HEK293T (cell line): ENCODE data around the gene PARP4.
"Not testable (repeated sequence)": the region's sequence is repeated elsewhere in the genome, so short reads cannot be mapped to it uniquely, and the experiment has no call there.

Experiments
- CTCF ChIA-PET: fragments of 350-600 bp; formaldehyde crosslinking; extraction: SDS; loops from one replicate; lab custom pipeline; 2021; ENCODE audit warnings: antibody characterized with exemption, inconsistent platforms; lab: Yijun Ruan, JAX
- POLR2A ChIA-PET: fragments of 350-600 bp; formaldehyde crosslinking; extraction: SDS; loops from one replicate; lab custom pipeline; 2020; ENCODE audit warnings: antibody characterized with exemption, inconsistent platforms; lab: Yijun Ruan, JAX
- DNase-seq: peaks from one replicate; pipeline ENCODE4 v3.0.0; 2012; ENCODE audit warnings: mixed read lengths; ENCODE audit errors: extremely low spot score
- BHLHE40 ChIP-seq: fragments of 450-650 bp; IDR thresholded peaks from 2 replicates; pipeline ENCODE4 v1.6.1; 2016; ENCODE audit warnings: mild to moderate bottlenecking, moderate library complexity, borderline replicate concordance
- CTBP1 ChIP-seq: fragments of 450-650 bp; IDR thresholded peaks from 2 replicates; pipeline ENCODE4 v1.6.1; 2016; ENCODE audit warnings: borderline replicate concordance
- ELF4 ChIP-seq: fragments of 450-650 bp; IDR thresholded peaks from 2 replicates; pipeline ENCODE4 v1.6.1; 2017; ENCODE audit warnings: antibody characterized with exemption
- FOXA1 ChIP-seq: fragments of 450-650 bp; IDR thresholded peaks from 2 replicates; pipeline ENCODE4 v1.6.1; 2016; ENCODE audit warnings: mild to moderate bottlenecking
- FOXK2 ChIP-seq: fragments of 450-650 bp; IDR thresholded peaks from 2 replicates; pipeline ENCODE4 v1.6.1; 2016; ENCODE audit warnings: mild to moderate bottlenecking
- FOXM1 ChIP-seq: fragments of 450-650 bp; IDR thresholded peaks from 2 replicates; pipeline ENCODE4 v1.6.1; 2017; ENCODE audit warnings: mild to moderate bottlenecking, borderline replicate concordance
- HDGF ChIP-seq: fragments of 450-650 bp; IDR thresholded peaks from 2 replicates; pipeline ENCODE4 v1.6.1; 2017; ENCODE audit warnings: antibody characterized with exemption, borderline replicate concordance
- L3MBTL2 ChIP-seq: fragments of 450-650 bp; conservative IDR thresholded peaks from 2 replicates; pipeline ENCODE4 v1.6.1; 2016; ENCODE audit warnings: mild to moderate bottlenecking
- LEF1 ChIP-seq: fragments of 450-650 bp; IDR thresholded peaks from 2 replicates; pipeline ENCODE4 v1.6.1; 2017; ENCODE audit warnings: mild to moderate bottlenecking, borderline replicate concordance
- NFRKB ChIP-seq: fragments of 450-650 bp; IDR thresholded peaks from 2 replicates; pipeline ENCODE4 v1.6.1; 2016; ENCODE audit warnings: mild to moderate bottlenecking, moderate library complexity
- PKNOX1 ChIP-seq: fragments of 450-650 bp; IDR thresholded peaks from 2 replicates; pipeline ENCODE4 v1.6.1; 2016
- SP1 ChIP-seq: fragments of 450-650 bp; IDR thresholded peaks from 2 replicates; pipeline ENCODE4 v1.6.1; 2017
- SUZ12 ChIP-seq: fragments of 450-650 bp; IDR thresholded peaks from 2 replicates; pipeline ENCODE4 v1.6.1; 2016; ENCODE audit warnings: mild to moderate bottlenecking
- TARDBP ChIP-seq: fragments of 450-650 bp; IDR thresholded peaks from 2 replicates; pipeline ENCODE4 v1.6.1; 2016
- ZNF384 ChIP-seq: fragments of 450-650 bp; IDR thresholded peaks from 2 replicates; pipeline ENCODE4 v1.6.1; 2016

The PARP4 gene

GRCh38 chr13:24396821-24397220, 115.8 kb downstream of the PARP4 start:
- POLR2A ChIA-PET: no interaction called here
- TF ChIP-seq NFRKB (no peak), ELF4 (no peak)
- CTCF ChIA-PET: no interaction called here

GRCh38 chr13:24392972-24393371, 119.6 kb downstream of the PARP4 start:
- ChIA-PET CTCF (interaction anchor here (0.6 kb wide), 1 partner anchor 301 kb away, joined by 3 read pairs; no protein-coding TSS in a partner anchor), POLR2A (no interaction called here)

More at GRCh38 chr13:24396821-24397220, 115.8 kb downstream of the PARP4 start:
- no peak for DNase-seq

GRCh38 chr13:24391771-24392683, 120.6 kb downstream of the PARP4 start:
- POLR2A ChIA-PET, DNase-seq, CTCF ChIA-PET: not testable (repeated sequence)

More at GRCh38 chr13:24392972-24393371, 119.6 kb downstream of the PARP4 start:
- no peak for DNase-seq
- TF ChIP-seq SUZ12 (no peak), NFRKB (no peak), LEF1 (no peak), FOXK2 (no peak), HDGF (no peak), BHLHE40 (no peak), ZNF384 (no peak), CTBP1 (no peak), SP1 (no peak), L3MBTL2 (no peak), FOXM1 (no peak), FOXA1 (no peak)

GRCh38 chr13:24390795-24391194, 121.8 kb downstream of the PARP4 start:
- DNase-seq, POLR2A ChIA-PET, CTCF ChIA-PET: not testable (repeated sequence)

GRCh38 chr13:24389506-24389905, 123.1 kb downstream of the PARP4 start:
- CTCF ChIA-PET: no interaction called here
- no peak for DNase-seq
- TF ChIP-seq PKNOX1 (no peak), ZNF384 (no peak), LEF1 (no peak), L3MBTL2 (no peak), ELF4 (no peak), NFRKB (no peak), FOXM1 (no peak), SP1 (no peak), HDGF (no peak)

GRCh38 chr13:24388743-24389142, 123.8 kb downstream of the PARP4 start:
- POLR2A ChIA-PET, CTCF ChIA-PET, DNase-seq: not testable (repeated sequence)

More at GRCh38 chr13:24389506-24389905, 123.1 kb downstream of the PARP4 start:
- POLR2A ChIA-PET: no interaction called here

- ChIA-PET CTCF (no interaction called here), POLR2A (no interaction called here)
- TF ChIP-seq CTBP1 (no peak), TARDBP (no peak), ZNF384 (no peak), NFRKB (no peak), L3MBTL2 (no peak), SP1 (no peak)
- no peak for DNase-seq
These were observed 125.5 kb downstream of the PARP4 start for GRCh38 chr13:24386816-24387708.

- TF ChIP-seq FOXK2: no peak
These were observed 126.7 kb downstream of the PARP4 start for GRCh38 chr13:24385902-24386301.

GRCh38 chr13:24384946-24385345, 127.6 kb downstream of the PARP4 start:
- POLR2A ChIA-PET, CTCF ChIA-PET, DNase-seq: not testable (repeated sequence)

More at GRCh38 chr13:24385902-24386301, 126.7 kb downstream of the PARP4 start:
- ChIA-PET POLR2A (no interaction called here), CTCF (no interaction called here)
- no peak for DNase-seq

GRCh38 chr13:24384091-24384490, 128.5 kb downstream of the PARP4 start:
- DNase-seq, POLR2A ChIA-PET, CTCF ChIA-PET: not testable (repeated sequence)
